GM06990 (cell line): Measurements from ENCODE around the gene AIFM3.
"Not testable (repeated sequence)": the region's sequence is repeated elsewhere in the genome, so short reads cannot be mapped to it uniquely, and the experiment has no call there.

Experiments used
- DNase-seq: peaks from one replicate; pipeline ENCODE4 v3.0.0-alpha.2; 2011; ENCODE audit not compliant: insufficient read length; ENCODE audit errors: extremely low read depth
- H3K27me3 ChIP-seq: replicated peaks from 2 replicates; pipeline ENCODE4 v1.6.0; 2011; ENCODE audit warnings: low read length; ENCODE audit not compliant: control insufficient read depth, insufficient read depth
- H3K36me3 ChIP-seq: 2 replicates; pipeline ENCODE4 v1.5.1; 2011; ENCODE audit warnings: low read length; ENCODE audit not compliant: control insufficient read depth, insufficient read depth
- H3K4me3 ChIP-seq: replicated peaks from 2 replicates; pipeline ENCODE4 v1.5.1; 2011; ENCODE audit warnings: low read depth, mild to moderate bottlenecking, control low read depth, low read length
- TF ChIP-seq, protein P1 (sequence below): IDR thresholded peaks from 2 replicates; pipeline ENCODE4 v1.5.1; 2011; ENCODE audit warnings: low read length, control low read depth, mild to moderate bottlenecking, inconsistent platforms; ENCODE audit not compliant: insufficient read depth, poor library complexity, severe bottlenecking

The AIFM3 gene

DNA sequence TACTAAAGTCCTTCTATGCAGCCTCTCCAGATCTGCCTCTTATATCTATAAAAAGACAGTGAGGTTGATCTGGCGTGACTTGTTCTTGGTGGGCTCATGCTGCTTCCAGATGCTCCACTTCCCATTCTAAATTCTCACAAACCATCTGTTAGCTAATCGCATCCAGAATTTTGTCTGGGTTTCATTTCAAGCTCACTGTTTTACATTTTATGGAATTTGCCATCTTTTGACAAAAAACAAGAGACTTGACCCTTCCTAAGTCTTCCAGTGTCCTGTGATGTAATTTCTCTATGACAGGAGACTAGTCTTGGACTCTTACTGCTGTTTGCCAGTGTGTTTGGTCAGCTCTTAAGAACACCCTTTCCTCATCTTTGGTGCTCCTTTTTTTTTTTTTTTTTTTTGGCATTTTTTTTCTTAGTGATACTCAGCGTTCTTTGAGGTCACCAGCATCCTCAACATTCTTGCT, 26.8 kb upstream of the AIFM3 start:
- no peak overlapping the region for H3K4me3 ChIP-seq
- TF ChIP-seq, protein P1, sequence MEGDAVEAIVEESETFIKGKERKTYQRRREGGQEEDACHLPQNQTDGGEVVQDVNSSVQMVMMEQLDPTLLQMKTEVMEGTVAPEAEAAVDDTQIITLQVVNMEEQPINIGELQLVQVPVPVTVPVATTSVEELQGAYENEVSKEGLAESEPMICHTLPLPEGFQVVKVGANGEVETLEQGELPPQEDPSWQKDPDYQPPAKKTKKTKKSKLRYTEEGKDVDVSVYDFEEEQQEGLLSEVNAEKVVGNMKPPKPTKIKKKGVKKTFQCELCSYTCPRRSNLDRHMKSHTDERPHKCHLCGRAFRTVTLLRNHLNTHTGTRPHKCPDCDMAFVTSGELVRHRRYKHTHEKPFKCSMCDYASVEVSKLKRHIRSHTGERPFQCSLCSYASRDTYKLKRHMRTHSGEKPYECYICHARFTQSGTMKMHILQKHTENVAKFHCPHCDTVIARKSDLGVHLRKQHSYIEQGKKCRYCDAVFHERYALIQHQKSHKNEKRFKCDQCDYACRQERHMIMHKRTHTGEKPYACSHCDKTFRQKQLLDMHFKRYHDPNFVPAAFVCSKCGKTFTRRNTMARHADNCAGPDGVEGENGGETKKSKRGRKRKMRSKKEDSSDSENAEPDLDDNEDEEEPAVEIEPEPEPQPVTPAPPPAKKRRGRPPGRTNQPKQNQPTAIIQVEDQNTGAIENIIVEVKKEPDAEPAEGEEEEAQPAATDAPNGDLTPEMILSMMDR, result no peak
- H3K36me3 ChIP-seq, result peaks cover 7% of the 10 kb centered on the region
- H3K27me3 ChIP-seq, result no peaks in the 10 kb centered on the region
- no peak for DNase-seq

DNA sequence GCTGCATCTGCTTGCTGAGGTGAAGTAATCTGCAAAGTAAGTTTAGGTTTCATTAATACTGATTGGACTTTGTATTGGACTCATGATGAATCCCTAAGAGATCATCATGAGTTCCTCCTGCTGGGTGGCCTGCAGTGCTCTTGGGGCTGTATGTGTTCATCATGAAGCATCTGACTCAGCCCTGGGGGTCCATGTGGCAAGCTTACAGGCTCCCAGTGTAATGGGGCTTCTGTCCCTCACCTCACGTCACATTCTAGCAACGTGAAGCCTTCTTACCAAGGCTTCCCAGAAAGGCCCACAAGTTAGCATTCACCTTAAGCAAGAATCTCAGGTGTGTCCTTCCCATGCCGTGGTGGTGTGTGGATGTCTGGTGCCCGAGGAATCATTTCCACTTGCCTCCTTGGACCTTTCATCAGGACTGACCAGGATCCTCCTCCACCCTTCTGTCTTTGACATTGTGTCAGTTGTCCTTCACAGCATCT, 26.1 kb upstream of the AIFM3 start:
- Histone ChIP-seq H3K36me3 (peaks cover 5% of the 10 kb centered on the region), H3K4me3 (no peak overlapping the region), H3K27me3 (no peaks in the 10 kb centered on the region)
- no peak for DNase-seq
- TF ChIP-seq, protein P1, result no peak

DNA sequence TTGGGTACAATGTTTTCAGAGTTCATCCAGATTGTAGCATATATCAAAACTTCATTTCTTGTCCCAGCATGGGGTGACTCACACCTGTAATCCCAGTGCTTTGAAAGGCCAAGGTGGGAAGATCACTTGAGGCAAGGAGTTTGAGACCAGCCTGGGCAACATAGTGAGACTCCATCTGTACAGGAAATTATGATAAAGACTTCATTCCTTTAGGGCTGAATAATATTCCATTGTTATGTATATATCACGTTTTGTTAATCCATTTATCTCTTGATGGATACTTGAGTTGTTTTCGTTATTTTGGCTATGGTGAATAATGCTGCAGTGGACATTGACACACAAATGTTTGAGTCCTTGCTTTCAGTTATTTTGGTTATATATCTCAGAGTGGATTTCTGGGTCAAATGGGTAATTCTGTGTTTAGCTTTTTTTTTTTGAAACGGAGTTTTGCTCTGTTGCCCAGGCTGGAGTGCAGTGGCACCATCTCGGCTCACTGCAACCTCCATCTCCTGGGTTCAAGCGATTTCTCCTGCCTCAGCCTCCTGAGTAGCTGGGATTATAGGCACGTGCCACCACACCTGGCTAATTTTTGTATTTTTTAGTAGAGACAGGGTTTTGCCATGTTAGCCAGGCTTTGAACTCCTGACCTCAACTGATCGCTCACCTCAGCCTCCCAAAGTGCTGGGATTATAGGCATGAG, 24.7 kb upstream of the AIFM3 start:
- not testable (repeated sequence) for H3K36me3 ChIP-seq, H3K4me3 ChIP-seq, H3K27me3 ChIP-seq, DNase-seq

DNA sequence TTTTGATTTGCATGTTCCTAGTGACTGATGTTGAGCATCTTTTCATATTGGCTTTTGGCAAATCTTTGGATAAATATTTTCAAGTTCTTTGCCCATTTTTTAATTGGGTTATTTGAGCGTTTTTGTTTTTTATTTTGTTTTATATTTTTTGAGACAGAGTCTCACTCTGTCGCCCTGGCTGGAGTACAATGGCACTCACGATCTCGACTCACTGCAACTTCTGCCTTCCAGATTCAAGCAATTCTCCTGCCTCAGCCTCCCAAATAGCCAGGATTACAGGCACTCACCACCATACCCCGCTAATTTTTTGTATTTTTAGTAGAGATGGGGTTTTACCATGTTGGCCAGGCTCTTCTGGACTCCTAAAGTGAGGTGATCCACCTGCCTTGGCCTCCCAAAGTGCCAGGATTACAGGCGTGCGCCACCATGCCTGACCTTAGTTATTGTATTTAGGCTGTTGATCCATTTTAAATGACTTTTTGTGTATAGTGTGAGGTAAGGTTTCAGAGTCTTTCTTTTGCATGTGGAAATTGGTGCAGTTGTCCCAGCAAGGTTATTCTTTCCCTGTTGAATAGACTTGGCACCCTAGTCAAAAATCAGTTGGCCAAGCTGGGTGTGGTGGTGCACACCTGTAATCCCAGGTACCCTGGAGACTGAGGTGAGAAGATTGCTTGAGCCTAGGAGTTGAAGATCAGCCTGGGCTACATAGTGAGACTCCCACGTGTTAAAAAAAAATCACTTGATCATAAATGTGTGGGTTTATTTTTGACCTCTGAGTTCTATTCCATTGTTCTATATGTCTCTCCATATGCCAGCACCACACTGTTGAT, 23.7 kb upstream of the AIFM3 start:
- H3K36me3 ChIP-seq, result peaks cover 3% of the 10 kb centered on the region

DNA sequence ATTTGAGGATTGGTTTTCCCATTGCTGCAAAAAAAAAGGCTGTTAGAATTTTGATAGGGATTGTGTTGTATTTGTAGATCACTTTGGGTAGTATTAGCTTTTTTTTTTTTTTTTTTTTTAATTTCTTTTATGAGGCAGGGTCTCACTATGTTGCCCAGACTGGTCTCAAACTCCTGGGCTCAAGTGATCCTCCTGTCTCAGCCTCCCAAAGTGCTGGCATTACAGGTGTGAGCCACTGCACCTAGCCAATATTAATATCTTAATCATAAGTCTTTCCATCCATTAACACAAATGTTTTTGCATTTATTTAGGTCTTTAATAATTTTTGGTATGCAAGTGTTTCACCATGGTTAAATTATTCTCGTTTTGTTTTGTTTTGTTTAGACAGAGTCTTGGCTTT, 23.0 kb upstream of the AIFM3 start:
- Histone ChIP-seq H3K36me3 (peaks cover 3% of the 10 kb centered on the region), H3K4me3 (no peak overlapping the region), H3K27me3 (no peaks in the 10 kb centered on the region)
- TF ChIP-seq, protein P1, result no peak
- no peak for DNase-seq

More for the DNA sequence above, 23.7 kb upstream of the AIFM3 start:
- Histone ChIP-seq H3K27me3 (no peaks in the 10 kb centered on the region), H3K4me3 (no peak overlapping the region)
- DNase-seq, result no peak
- TF ChIP-seq, protein P1, result no peak

DNA sequence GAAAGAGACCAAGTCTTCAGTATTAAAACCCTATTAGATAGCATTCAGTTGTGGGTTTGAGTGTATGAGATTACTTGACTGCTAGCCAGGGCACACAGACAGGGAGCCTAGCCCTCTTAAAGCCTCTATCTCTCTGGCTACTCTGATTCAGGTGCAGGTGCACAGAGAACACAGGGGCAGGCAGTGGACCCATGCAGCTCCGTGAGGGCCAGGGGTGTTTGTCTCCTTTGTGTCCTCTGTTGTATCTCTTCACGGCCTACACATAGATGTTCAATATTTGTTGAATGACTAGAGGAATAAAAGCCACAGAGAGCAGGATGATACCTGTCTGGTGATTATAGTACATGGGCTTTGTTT, 21.5 kb upstream of the AIFM3 start:
- DNase-seq, result no peak
- peaks cover 9% of the 10 kb centered on the region for H3K36me3 ChIP-seq
- no peaks in the 10 kb centered on the region for H3K27me3 ChIP-seq
- TF ChIP-seq, protein P1, result no peak
- H3K4me3 ChIP-seq, result no peak overlapping the region
